ENCODE results near the gene CLNS1A. TPM values are rescaled to one million over a fixed set of nuclear protein-coding genes. Genes with fewer than 3 reads are reported as not detected.
A peak's percentile ranks its signal among the peaks of the same experiment; 100 is the strongest.

Gene CLNS1A
- total and polyA plus RNA-seq, 9 of the 15 experiments (the other 6 are each of a cell fraction or from before 2014, with no cell fraction given) = 146 to 472 (median 345) TPM

GRCh38 chr11:77644887-77645286 lies 7.3 kb upstream of the CLNS1A start (continued):
- TF ChIP-seq ELF1 (tag; IDR thresholded peaks at IDR 0.05) = 0 out of 2 replicates have a peak, but pooled peaks have one; percentile 31
- peak; percentile 73 for TF ChIP-seq ZFP1 (CRISPR knock-in tag; IDR thresholded peaks at IDR 0.05)
- peak; percentile 90; the same call in 1 of the 2 replicates for TF ChIP-seq ZNF395 (CRISPR knock-in tag; IDR thresholded peaks at IDR 0.05)
- TF ChIP-seq ZFP30 (CRISPR knock-in tag; IDR thresholded peaks at IDR 0.05; ENCODE audit: borderline replicate concordance) = no peak
- no peak for TF ChIP-seq SP2 (IDR thresholded peaks at IDR 0.05; ENCODE audit: extremely low read depth, low read depth, low read length, poor library complexity, severe bottlenecking)
- peak; percentile 55; the same call in 1 of the 2 replicates for TF ChIP-seq E2F3 (CRISPR knock-in tag; IDR thresholded peaks at IDR 0.05)
- TF ChIP-seq FOXA3 (CRISPR knock-in tag; conservative IDR thresholded peaks at IDR 0.05 in 1 of 2, IDR thresholded peaks at IDR 0.05 in 1 of 2) = no peak
- TF ChIP-seq ATF1 (CRISPR knock-in tag; IDR thresholded peaks at IDR 0.05) = no peak
- TF ChIP-seq ATF1 (tag; IDR thresholded peaks at IDR 0.05) = peak; percentile 37; the same call in 1 of the 2 replicates
- TF ChIP-seq HINFP (tag; conservative IDR thresholded peaks at IDR 0.05; ENCODE audit: low read depth) = peak; percentile 85; the same call in 1 of the 2 replicates
- TF ChIP-seq SRSF1 (IDR thresholded peaks at IDR 0.05; ENCODE audit: low read depth, low read length) = no peak
- no peak for TF ChIP-seq ZNF121 (CRISPR knock-in tag; conservative IDR thresholded peaks at IDR 0.05)
- no peak for TF ChIP-seq EZH2 (IDR thresholded peaks at IDR 0.05; ENCODE audit: borderline replicate concordance, low read depth, low read length)
- peak; percentile 68 for TF ChIP-seq ATF4 (CRISPR knock-in tag; IDR thresholded peaks at IDR 0.05)
- TF ChIP-seq GABPB2 (CRISPR knock-in tag; conservative IDR thresholded peaks at IDR 0.05) = no peak
- peak; percentile 76 for TF ChIP-seq ZNF239 (CRISPR knock-in tag; IDR thresholded peaks at IDR 0.05)
- no peak for TF ChIP-seq PBX2 (CRISPR knock-in tag; IDR thresholded peaks at IDR 0.05; ENCODE audit: low read depth)
- 0 out of 2 replicates have a peak, but pooled peaks have one; percentile 27 for TF ChIP-seq PBX2 (tag; conservative IDR thresholded peaks at IDR 0.05; ENCODE audit: low read depth)
- no peak for TF ChIP-seq ZNF699 (CRISPR knock-in tag; IDR thresholded peaks at IDR 0.05; ENCODE audit: insufficient replicate concordance)
- peak; percentile 78; the same call in 1 of the 2 replicates for TF ChIP-seq MEF2D (tag; conservative IDR thresholded peaks at IDR 0.05; ENCODE audit: low read depth)
- peak; percentile 31; the same call in 1 of the 2 replicates for TF ChIP-seq MAFG (tag; conservative IDR thresholded peaks at IDR 0.05)
- peak; percentile 61; the same call in 1 of the 2 replicates for TF ChIP-seq MECOM (CRISPR knock-in tag; IDR thresholded peaks at IDR 0.05)
- TF ChIP-seq BACH1 (tag; IDR thresholded peaks at IDR 0.05) = peak; percentile 81

Data from K562 (cell line).